Mesothelial cell of epicardium (in vitro differentiated cells): ENCODE results near the gene NCR2. TPM values are rescaled to one million over a fixed set of nuclear protein-coding genes. Genes with fewer than 3 reads are reported as not detected.

Experiments
- DNase-seq, 2 experiments: peaks; one replicate each; pipeline ENCODE4 v3.0.0; 2021; ENCODE audit warnings: low spot score in 2 of 2; ENCODE audit not compliant: unreplicated experiment in 2 of 2
- H3K27ac Mint-ChIP-seq: 2 replicates; pipeline ENCODE4 v1.8.0; 2021; ENCODE audit warnings: mixed read lengths
- H3K27me3 Mint-ChIP-seq: 2 replicates; pipeline ENCODE4 v1.8.0; 2021; ENCODE audit warnings: low read depth, mixed read lengths
- H3K36me3 Mint-ChIP-seq: 2 replicates; pipeline ENCODE4 v1.8.0; 2021; ENCODE audit warnings: mixed read lengths
- H3K4me1 Mint-ChIP-seq: 2 replicates; pipeline ENCODE4 v1.8.0; 2021; ENCODE audit warnings: mixed read lengths
- H3K4me3 Mint-ChIP-seq: 2 replicates; pipeline ENCODE4 v1.8.0; 2021; ENCODE audit warnings: mild to moderate bottlenecking, moderate library complexity, mixed read lengths
- H3K9me3 Mint-ChIP-seq: 2 replicates; pipeline ENCODE4 v1.8.0; 2021; ENCODE audit warnings: mixed read lengths
- CTCF ChIP-seq: fragments of 200-600 bp; sonication (generic); IDR thresholded peaks from one replicate; pipeline ENCODE4 v1.5.0; 2021; ENCODE audit warnings: antibody characterized with exemption; ENCODE audit not compliant: unreplicated experiment
- total RNA-seq: library from RNA; stranded (reverse); gene quantifications from 3 replicates; pipeline ENCODE4 v1.2.1, GENCODE V29; 2021

NCR2 gene
- total RNA-seq, 1 donor from 2014 or later = not detected

- Mint-ChIP-seq H3K27me3 (peaks cover 62% of the 10 kb centered on the region), H3K9me3 (no peaks in the 10 kb centered on the region)
- no peak for DNase-seq
Observed at GRCh38 chr6:41338659-41339058, 3.3 kb downstream of the NCR2 start.

DNA sequence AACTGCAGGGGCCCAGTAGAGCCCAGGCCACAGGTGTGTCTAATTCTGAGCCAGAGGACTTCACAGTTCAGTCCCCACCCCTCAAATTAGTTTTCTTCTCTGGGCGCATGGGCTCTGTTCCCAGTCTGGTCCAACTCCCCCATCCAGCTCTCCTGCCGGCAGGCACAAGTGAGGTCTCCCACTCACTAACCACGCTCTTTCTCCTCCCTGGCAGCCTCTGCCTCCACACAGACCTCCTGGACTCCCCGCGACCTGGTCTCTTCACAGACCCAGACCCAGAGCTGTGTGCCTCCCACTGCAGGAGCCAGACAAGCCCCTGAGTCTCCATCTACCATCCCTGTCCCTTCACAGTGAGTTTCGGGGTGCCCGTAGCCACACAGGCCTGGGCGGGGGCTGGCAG is 6.2 kb downstream of the NCR2 start:
- no peak overlapping the region for H3K4me3 Mint-ChIP-seq
- H3K4me1 Mint-ChIP-seq = peaks cover 10% of the 10 kb centered on the region

More at GRCh38 chr6:41338659-41339058, 3.3 kb downstream of the NCR2 start:
- H3K4me1 Mint-ChIP-seq = peaks cover 13% of the 10 kb centered on the region
- no peaks in the 10 kb centered on the region for H3K36me3 Mint-ChIP-seq
- no peak for TF ChIP-seq CTCF
- no peak overlapping the region for H3K4me3 Mint-ChIP-seq
- H3K27ac Mint-ChIP-seq = no peak overlapping the region

GRCh38 chr6:41342241-41342640 is 6.8 kb downstream of the NCR2 start:
- Mint-ChIP-seq H3K36me3 (no peaks in the 10 kb centered on the region), H3K27ac (no peak overlapping the region), H3K4me3 (no peak overlapping the region), H3K9me3 (no peaks in the 10 kb centered on the region), H3K4me1 (peaks cover 8% of the 10 kb centered on the region), H3K27me3 (peaks cover 76% of the 10 kb centered on the region)
- no peak for TF ChIP-seq CTCF
- no peak for DNase-seq

More for the DNA sequence above, 6.2 kb downstream of the NCR2 start:
- Mint-ChIP-seq H3K27me3 (peaks cover 74% of the 10 kb centered on the region), H3K36me3 (no peaks in the 10 kb centered on the region), H3K9me3 (no peaks in the 10 kb centered on the region), H3K27ac (peak overlapping the region; percentile 21)
- TF ChIP-seq CTCF = no peak
- DNase-seq = peak in 1 of 2 experiments; percentile 28

- Mint-ChIP-seq H3K27me3 (peaks cover 71% of the 10 kb centered on the region), H3K4me3 (no peak overlapping the region), H3K27ac (no peak overlapping the region), H3K36me3 (no peaks in the 10 kb centered on the region), H3K9me3 (peaks cover 8% of the 10 kb centered on the region), H3K4me1 (peaks cover 8% of the 10 kb centered on the region)
- no peak for TF ChIP-seq CTCF
- peak in 1 of 2 experiments; percentile 7 for DNase-seq
Observed at GRCh38 chr6:41343641-41344187, 8.3 kb downstream of the NCR2 start.

DNA sequence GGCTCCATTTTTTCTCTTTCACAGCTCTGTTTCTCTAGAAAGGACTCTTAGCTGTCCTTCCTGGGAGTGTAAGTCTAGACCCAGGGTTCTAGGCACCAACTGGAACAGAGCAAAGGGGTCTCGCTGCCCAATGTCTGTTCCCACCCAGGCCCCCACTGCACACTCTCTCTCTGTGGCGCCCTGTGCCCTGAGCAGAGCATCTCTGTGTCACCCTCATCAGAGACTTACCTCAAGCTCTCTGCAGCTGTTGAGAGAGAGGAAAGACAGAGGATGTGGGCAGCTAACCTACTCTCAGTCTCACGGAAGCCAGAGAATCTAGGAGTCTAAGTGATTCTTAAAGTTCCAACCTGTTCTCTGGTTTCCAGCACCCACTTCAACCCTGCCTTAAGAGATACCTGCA is 9.5 kb downstream of the NCR2 start:
- peak in 1 of 2 experiments; percentile 20 for DNase-seq
- Mint-ChIP-seq H3K27ac (no peak overlapping the region), H3K27me3 (peaks cover 69% of the 10 kb centered on the region), H3K36me3 (no peaks in the 10 kb centered on the region), H3K9me3 (peaks cover 9% of the 10 kb centered on the region), H3K4me3 (no peak overlapping the region), H3K4me1 (peaks cover 8% of the 10 kb centered on the region)
- no peak for TF ChIP-seq CTCF

DNA sequence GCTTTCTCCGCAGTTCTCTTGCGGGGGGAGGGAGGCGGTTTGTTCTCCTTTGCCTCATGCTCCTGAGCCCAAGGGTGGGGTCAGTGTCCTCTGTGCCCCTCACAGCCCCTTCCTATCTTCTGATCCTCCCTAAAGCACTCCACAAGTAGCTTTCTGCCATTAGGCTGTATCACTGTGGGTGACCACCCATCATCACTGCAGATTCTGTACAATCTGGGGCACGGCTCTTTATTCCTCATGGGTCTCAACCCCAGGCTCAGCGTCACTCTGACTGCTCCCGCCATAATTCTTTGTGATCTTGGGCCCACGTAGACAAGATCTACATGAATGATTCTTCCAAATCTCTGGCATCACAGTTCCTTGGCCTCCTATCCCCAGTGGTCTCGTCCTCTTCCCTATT is 10.5 kb downstream of the NCR2 start:
- no peak for TF ChIP-seq CTCF
- DNase-seq = no peak
- Mint-ChIP-seq H3K9me3 (peaks cover 9% of the 10 kb centered on the region), H3K4me3 (no peak overlapping the region), H3K36me3 (no peaks in the 10 kb centered on the region), H3K27ac (no peak overlapping the region), H3K4me1 (peaks cover 8% of the 10 kb centered on the region), H3K27me3 (peaks cover 75% of the 10 kb centered on the region)
